ENCODE measurements around the gene MPZL1. TPM values are rescaled to one million over a fixed set of nuclear protein-coding genes. Genes with fewer than 3 reads are reported as not detected.

The MPZL1 gene
- total RNA-seq, 1 experiment from 2014 or later, result 52.9 TPM

GRCh38 chr1:167751676-167752075, 29.9 kb downstream of the MPZL1 start (continued):
- TF ChIP-seq ZNF274 (IDR thresholded peaks at IDR 0.05; ENCODE audit: low read depth, low read length), result no peak
- TF ChIP-seq ZFX (IDR thresholded peaks at IDR 0.05), result no peak
- no peak for TF ChIP-seq TCF7L2 (IDR thresholded peaks at IDR 0.05; ENCODE audit: borderline replicate concordance, extremely low read depth, insufficient read depth, insufficient read length)
- TF ChIP-seq EZH2 (IDR thresholded peaks at IDR 0.05), result no peak
- no peak for TF ChIP-seq YY1 (IDR thresholded peaks at IDR 0.05; ENCODE audit: extremely low read depth, insufficient replicate concordance, low read depth, low read length)
- TF ChIP-seq ELF1 (IDR thresholded peaks at IDR 0.05; ENCODE audit: borderline replicate concordance, low read depth), result no peak

- Histone ChIP-seq H3K27me3 (ENCODE audit: insufficient read depth, low read length) (no peaks in the 10 kb centered on the region), H3K4me3 (replicated peaks in 1 of 2; ENCODE audit: low read depth in 1 of 2, low read length in 2 of 2) (no peak overlapping the region), H3K4me1 (ENCODE audit: control insufficient read depth in 1 of 2, insufficient read depth in 2 of 2, low read length in 2 of 2) (peaks cover 4 to 15% of the 10 kb centered on the region in 2 experiments; a peak in 3 of 4 replicates), H3K9me3 (ENCODE audit: control insufficient read depth in 1 of 2, insufficient read depth in 1 of 2, low read depth in 1 of 2, low read length in 2 of 2) (no peaks in the 10 kb centered on the region), H4K20me1 (ENCODE audit: insufficient read depth) (no peaks in the 10 kb centered on the region), H3K36me3 (ENCODE audit: control insufficient read depth in 1 of 2, insufficient read depth in 2 of 2, low read length in 2 of 2) (no peaks in the 10 kb centered on the region), H3K4me2 (ENCODE audit: low read length) (peak overlapping the region; percentile 30), H2AFZ (ENCODE audit: low read depth, low read length, poor library complexity, severe bottlenecking) (no peak overlapping the region), H3K79me2 (ENCODE audit: insufficient read depth, low read length) (peaks cover 71% of the 10 kb centered on the region), H3K27ac (ENCODE audit: low read depth, low read length) (no peak overlapping the region), H3K9me2 (ENCODE audit: insufficient read depth) (no peaks in the 10 kb centered on the region), H3K9ac (ENCODE audit: low read length) (no peak overlapping the region)
- ChIA-PET RAD21 (ENCODE audit: low non-redundant PET in 1 of 2, low total read pairs in 2 of 2, uncharacterized antibody in 2 of 2, unreplicated experiment in 2 of 2) (no interaction called here), POLR2A (no interaction called here), CTCF (no interaction called here)
- no peak for TF ChIP-seq SRF (IDR thresholded peaks at IDR 0.05; ENCODE audit: low read depth)
- no peak for TF ChIP-seq TCF7L2 (IDR thresholded peaks at IDR 0.05; ENCODE audit: borderline replicate concordance, extremely low read depth, insufficient read depth, insufficient read length)
- TF ChIP-seq JUND (IDR thresholded peaks at IDR 0.05), result peak; percentile 49
- TF ChIP-seq ZNF274 (IDR thresholded peaks at IDR 0.05; ENCODE audit: low read depth, low read length), result no peak
- TF ChIP-seq POLR2AphosphoS5 (IDR thresholded peaks at IDR 0.05; ENCODE audit: low read depth, low read length), result no peak
- TF ChIP-seq SIN3A (IDR thresholded peaks at IDR 0.05; ENCODE audit: low read depth), result no peak
- TF ChIP-seq MAX (IDR thresholded peaks at IDR 0.05), result no peak
- no peak for TF ChIP-seq EZH2phosphoT487 (IDR thresholded peaks at IDR 0.05; ENCODE audit: borderline replicate concordance)
- TF ChIP-seq ZFX (IDR thresholded peaks at IDR 0.05), result no peak
- no peak for TF ChIP-seq EZH2 (IDR thresholded peaks at IDR 0.05)
- peak; percentile 44; the same call in 1 of the 2 replicates for TF ChIP-seq FOSL1 (IDR thresholded peaks at IDR 0.05; ENCODE audit: low read depth)
- no peak for TF ChIP-seq CBX3 (IDR thresholded peaks at IDR 0.05; ENCODE audit: low read depth)
- DNase-seq (ENCODE audit: low read depth, low spot score) (no peak), ATAC-seq (peak; percentile 50)
- intact Hi-C loops (cut with micrococcal nuclease), result no loop called here
- BruUV-seq (replicated peaks), result no TSS peak
Observed at GRCh38 chr1:167752219-167752985, 30.6 kb downstream of the MPZL1 start.
